Stromal cell of bone marrow (primary cell): ENCODE measurements around the gene RAI14.
A peak's percentile ranks its signal among the peaks of the same experiment; 100 is the strongest.

Experiments used
- DNase-seq: peaks from one replicate; pipeline ENCODE4 v3.0.0-alpha.2; 2012; ENCODE audit warnings: low read depth

The RAI14 gene

GRCh38 chr5:34648039-34648839 lies 7.9 kb upstream of the RAI14 start:
- no peak for DNase-seq

- DNase-seq, result no peak
Observed at GRCh38 chr5:34648840-34649158, 7.3 kb upstream of the RAI14 start.

- DNase-seq, result no peak
Observed at GRCh38 chr5:34651791-34652190, 4.3 kb upstream of the RAI14 start.

GRCh38 chr5:34652466-34652865 lies 3.7 kb upstream of the RAI14 start:
- no peak for DNase-seq

- peak; percentile 70 for DNase-seq
Observed at GRCh38 chr5:34652914-34653313, 3.2 kb upstream of the RAI14 start.

- no peak for DNase-seq
Observed at GRCh38 chr5:34653708-34654107, 2.4 kb upstream of the RAI14 start.

- DNase-seq, result peak; percentile 65
Observed at GRCh38 chr5:34655354-34655991, 655 bp upstream of the RAI14 start.

GRCh38 chr5:34656700-34657273 lies 659 bp downstream of the RAI14 start:
- DNase-seq, result no peak

GRCh38 chr5:34657274-34657921 lies 1.3 kb downstream of the RAI14 start:
- no peak for DNase-seq

- no peak for DNase-seq
Observed at GRCh38 chr5:34657988-34658387, 1.9 kb downstream of the RAI14 start.

- no peak for DNase-seq
Observed at GRCh38 chr5:34659168-34659567, 3.0 kb downstream of the RAI14 start.

- peak; percentile 71 for DNase-seq
Observed at GRCh38 chr5:34660444-34660843, 4.3 kb downstream of the RAI14 start.

- DNase-seq, result no peak
Observed at GRCh38 chr5:34663771-34664496, 7.8 kb downstream of the RAI14 start.

- DNase-seq, result no peak
Observed at GRCh38 chr5:34666392-34667080, 10.4 kb downstream of the RAI14 start.

- DNase-seq, result no peak
Observed at GRCh38 chr5:34667705-34668104, 11.6 kb downstream of the RAI14 start.

- no peak for DNase-seq
Observed at GRCh38 chr5:34669931-34670516, 13.9 kb downstream of the RAI14 start.

- DNase-seq, result no peak
Observed at GRCh38 chr5:34672196-34672595, 16.1 kb downstream of the RAI14 start.

GRCh38 chr5:34673463-34674125 lies 17.5 kb downstream of the RAI14 start:
- DNase-seq, result no peak

GRCh38 chr5:34674187-34674586 lies 18.1 kb downstream of the RAI14 start:
- peak; percentile 85 for DNase-seq

- DNase-seq, result no peak
Observed at GRCh38 chr5:34675857-34676256, 19.7 kb downstream of the RAI14 start.

GRCh38 chr5:34676416-34676815 lies 20.3 kb downstream of the RAI14 start:
- no peak for DNase-seq
